IPS-20b (cell line): ENCODE data around the gene TP53INP2.
A peak's percentile ranks its signal among the peaks of the same experiment; 100 is the strongest.

ENCODE experiments used
- H3K27ac ChIP-seq: one replicate; pipeline ENCODE4 v1.5.1; 2013; ENCODE audit warnings: low read length
- H3K27me3 ChIP-seq: 2 replicates; pipeline ENCODE4 v1.6.1; 2013; ENCODE audit warnings: mild to moderate bottlenecking, low read length, inconsistent platforms; ENCODE audit not compliant: insufficient read depth
- H3K36me3 ChIP-seq: 2 replicates; pipeline ENCODE4 v1.6.1; 2013; ENCODE audit warnings: low read depth, mild to moderate bottlenecking, inconsistent platforms, low read length, moderate library complexity; ENCODE audit not compliant: insufficient read depth
- H3K4me1 ChIP-seq: 2 replicates; pipeline ENCODE4 v1.6.1; 2013; ENCODE audit warnings: mild to moderate bottlenecking, control low read depth, inconsistent platforms, low read length, moderate library complexity; ENCODE audit not compliant: insufficient read depth
- H3K4me3 ChIP-seq: 2 replicates; pipeline ENCODE4 v1.5.1; 2013; ENCODE audit warnings: mild to moderate bottlenecking, low read length, inconsistent platforms
- H3K9ac ChIP-seq: 2 replicates; pipeline ENCODE4 v1.6.1; 2013; ENCODE audit warnings: low read depth, mild to moderate bottlenecking, inconsistent platforms, low read length, moderate library complexity
- H3K9me3 ChIP-seq: 2 replicates; pipeline ENCODE4 v1.6.1; 2013; ENCODE audit warnings: mild to moderate bottlenecking, low read depth, low read length, inconsistent platforms; ENCODE audit not compliant: insufficient read depth

Gene TP53INP2

DNA sequence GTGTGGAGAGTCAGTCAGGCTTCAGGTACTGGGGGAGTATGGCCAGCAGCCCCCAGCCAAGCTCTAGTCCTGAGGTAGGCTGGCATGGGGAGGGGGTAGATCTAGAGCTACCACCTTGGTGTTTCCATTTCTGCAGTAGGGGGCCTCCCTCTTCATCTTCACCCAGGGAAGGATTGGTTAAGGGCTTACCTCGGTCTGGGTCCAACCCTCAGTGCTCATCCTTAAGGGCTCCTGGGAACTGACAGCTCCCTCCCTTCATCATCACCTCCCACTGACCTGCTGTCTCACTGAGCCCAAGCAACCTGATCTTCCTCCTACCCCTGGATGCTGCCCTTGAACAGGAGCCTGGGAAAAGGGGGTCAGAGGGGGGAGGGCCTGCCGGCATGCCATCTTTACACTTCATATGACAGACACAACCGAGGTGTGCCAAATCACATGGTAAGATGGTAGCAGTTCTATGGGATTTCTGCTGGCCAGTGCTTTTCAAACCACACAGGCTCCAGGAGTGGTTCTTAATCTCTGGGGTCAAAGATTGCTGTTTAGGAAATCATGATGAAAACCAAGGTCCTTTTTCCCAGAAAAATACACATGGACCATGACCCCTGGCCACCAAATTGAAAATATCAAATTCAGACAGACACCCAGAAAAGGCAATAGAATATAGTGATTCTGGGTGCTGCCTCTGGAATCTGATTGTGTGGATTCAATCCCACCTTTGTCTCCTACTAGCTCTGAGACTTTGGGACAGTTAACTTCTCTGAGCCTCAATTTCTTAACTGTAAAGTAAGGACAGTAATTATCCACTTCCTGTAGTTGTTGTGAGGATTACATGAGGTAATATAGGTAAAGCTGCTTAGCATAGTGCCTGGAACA, 3.0 kb downstream of the TP53INP2 start:
- H3K9ac ChIP-seq, result no peak overlapping the region
- 0 out of 2 replicates have a peak, but pooled peaks cover 4% of the 10 kb centered on the region for H3K4me1 ChIP-seq
- no peaks in the 10 kb centered on the region for H3K9me3 ChIP-seq
- H3K36me3 ChIP-seq, result no peaks in the 10 kb centered on the region
- peaks cover 72% of the 10 kb centered on the region for H3K27me3 ChIP-seq
- no peak overlapping the region for H3K27ac ChIP-seq
- no peak overlapping the region for H3K4me3 ChIP-seq

DNA sequence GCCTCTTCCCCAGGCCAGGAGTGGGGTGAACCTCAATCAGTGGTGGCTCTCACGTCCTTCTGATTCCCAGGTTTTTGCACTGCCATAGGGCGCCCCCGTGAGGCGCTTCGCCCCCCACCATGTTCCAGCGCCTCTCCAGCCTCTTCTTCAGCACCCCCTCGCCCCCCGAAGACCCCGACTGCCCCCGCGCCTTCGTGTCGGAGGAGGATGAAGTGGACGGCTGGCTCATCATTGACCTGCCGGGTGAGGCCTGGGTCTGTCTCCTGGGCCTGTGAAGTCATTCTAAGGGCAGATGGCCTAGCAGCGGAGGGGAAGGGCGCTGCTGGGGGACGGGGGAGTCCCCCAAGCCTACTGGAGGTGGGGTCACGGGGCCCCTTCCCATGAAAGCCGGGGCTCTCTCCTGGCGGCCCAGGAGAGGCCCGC, 4.5 kb downstream of the TP53INP2 start:
- H3K4me1 ChIP-seq, result 0 out of 2 replicates have a peak, but pooled peaks cover 4% of the 10 kb centered on the region
- H3K36me3 ChIP-seq, result no peaks in the 10 kb centered on the region
- H3K27ac ChIP-seq, result no peak overlapping the region
- H3K4me3 ChIP-seq, result peak overlapping the region; percentile 81; the same call in 1 of the 2 replicates
- H3K27me3 ChIP-seq, result peaks cover 62% of the 10 kb centered on the region
- H3K9me3 ChIP-seq, result no peaks in the 10 kb centered on the region
- peak overlapping the region; percentile 32; the same call in 1 of the 2 replicates for H3K9ac ChIP-seq

GRCh38 chr20:34709044-34709830, 5.1 kb downstream of the TP53INP2 start:
- peaks cover 60% of the 10 kb centered on the region for H3K27me3 ChIP-seq
- H3K27ac ChIP-seq, result no peak overlapping the region
- H3K4me1 ChIP-seq, result 0 out of 2 replicates have a peak, but pooled peaks cover 4% of the 10 kb centered on the region
- H3K4me3 ChIP-seq, result peak overlapping the region; percentile 81
- H3K36me3 ChIP-seq, result no peaks in the 10 kb centered on the region
- peak overlapping the region; percentile 67; the same call in 1 of the 2 replicates for H3K9ac ChIP-seq
- no peaks in the 10 kb centered on the region for H3K9me3 ChIP-seq

- H3K36me3 ChIP-seq, result no peaks in the 10 kb centered on the region
- 0 out of 2 replicates have a peak, but pooled peaks cover 4% of the 10 kb centered on the region for H3K4me1 ChIP-seq
- no peaks in the 10 kb centered on the region for H3K9me3 ChIP-seq
- no peak overlapping the region for H3K27ac ChIP-seq
- H3K27me3 ChIP-seq, result peaks cover 60% of the 10 kb centered on the region
- H3K9ac ChIP-seq, result no peak overlapping the region; the same call in 1 of the 2 replicates
- H3K4me3 ChIP-seq, result peak overlapping the region; percentile 81
Observed at GRCh38 chr20:34709831-34710567, 5.9 kb downstream of the TP53INP2 start.

GRCh38 chr20:34710568-34710839, 6.4 kb downstream of the TP53INP2 start:
- no peaks in the 10 kb centered on the region for H3K9me3 ChIP-seq
- 0 out of 2 replicates have a peak, but pooled peaks cover 4% of the 10 kb centered on the region for H3K4me1 ChIP-seq
- H3K27me3 ChIP-seq, result peaks cover 60% of the 10 kb centered on the region
- H3K27ac ChIP-seq, result no peak overlapping the region
- no peak overlapping the region; the same call in 1 of the 2 replicates for H3K9ac ChIP-seq
- H3K36me3 ChIP-seq, result no peaks in the 10 kb centered on the region
- peak overlapping the region; percentile 81 for H3K4me3 ChIP-seq

DNA sequence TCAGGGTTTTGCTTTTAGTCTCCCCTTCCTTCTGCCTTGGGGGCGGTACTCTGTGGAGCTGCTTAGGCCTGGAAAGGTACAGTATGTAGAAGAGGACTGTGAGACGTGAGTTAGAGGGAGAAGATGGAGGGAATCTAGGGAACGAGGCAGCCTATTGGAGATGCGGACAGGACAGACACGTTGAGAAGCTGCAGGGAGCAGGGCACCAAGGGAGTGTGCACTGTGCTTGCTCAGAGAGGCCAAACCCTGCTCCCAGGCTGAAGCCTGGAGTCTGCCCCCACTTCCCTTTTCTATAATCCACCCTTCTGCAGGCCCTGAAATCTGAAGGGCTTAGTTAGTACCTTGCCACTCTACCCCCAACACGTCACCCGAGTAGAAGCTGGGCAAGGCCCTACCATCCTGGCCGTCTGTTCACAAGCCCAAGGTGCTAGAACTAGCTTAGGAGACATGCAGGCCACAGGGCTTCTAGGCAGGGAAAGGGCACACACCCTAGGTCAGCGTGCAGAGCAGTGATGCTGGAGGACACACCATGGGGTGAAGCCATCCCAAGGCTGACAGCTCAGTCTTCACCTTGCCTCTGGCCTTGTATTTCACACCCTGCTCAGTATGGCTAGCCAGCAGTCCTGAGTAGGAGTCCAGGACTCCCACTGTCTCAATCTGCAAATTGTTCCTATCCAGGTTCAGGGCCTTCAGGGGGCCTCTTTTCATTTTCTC, 6.9 kb downstream of the TP53INP2 start:
- H3K36me3 ChIP-seq, result no peaks in the 10 kb centered on the region
- H3K9me3 ChIP-seq, result no peaks in the 10 kb centered on the region
- H3K4me1 ChIP-seq, result 0 out of 2 replicates have a peak, but pooled peaks cover 4% of the 10 kb centered on the region
- 0 out of 2 replicates have a peak overlapping the region, but pooled peaks have one; percentile 81 for H3K4me3 ChIP-seq
- H3K27ac ChIP-seq, result no peak overlapping the region
- peaks cover 58% of the 10 kb centered on the region for H3K27me3 ChIP-seq
- H3K9ac ChIP-seq, result no peak overlapping the region

GRCh38 chr20:34711813-34712430, 7.8 kb downstream of the TP53INP2 start:
- no peaks in the 10 kb centered on the region for H3K36me3 ChIP-seq
- H3K27ac ChIP-seq, result no peak overlapping the region
- H3K9ac ChIP-seq, result no peak overlapping the region
- 0 out of 2 replicates have a peak, but pooled peaks cover 4% of the 10 kb centered on the region for H3K4me1 ChIP-seq
- H3K27me3 ChIP-seq, result peaks cover 51% of the 10 kb centered on the region
- no peaks in the 10 kb centered on the region for H3K9me3 ChIP-seq
- H3K4me3 ChIP-seq, result no peak overlapping the region

GRCh38 chr20:34712525-34713192, 8.5 kb downstream of the TP53INP2 start:
- Histone ChIP-seq H3K27ac (no peak overlapping the region), H3K4me3 (no peak overlapping the region), H3K27me3 (peaks cover 44% of the 10 kb centered on the region), H3K36me3 (no peaks in the 10 kb centered on the region), H3K4me1 (0 out of 2 replicates have a peak, but pooled peaks cover 4% of the 10 kb centered on the region), H3K9ac (no peak overlapping the region), H3K9me3 (no peaks in the 10 kb centered on the region)

GRCh38 chr20:34713194-34713943, 9.2 kb downstream of the TP53INP2 start:
- Histone ChIP-seq H3K27ac (no peak overlapping the region), H3K9me3 (no peaks in the 10 kb centered on the region), H3K4me3 (no peak overlapping the region), H3K36me3 (0 out of 2 replicates have a peak, but pooled peaks cover 4% of the 10 kb centered on the region), H3K27me3 (peaks cover 38% of the 10 kb centered on the region), H3K9ac (no peak overlapping the region), H3K4me1 (0 out of 2 replicates have a peak, but pooled peaks cover 4% of the 10 kb centered on the region)
